ENCODE measurements around the gene REC8. TPM values are rescaled to one million over a fixed set of nuclear protein-coding genes. Genes with fewer than 3 reads are reported as not detected.

Gene REC8
- 10 to 100 TPM in 6 of 8 experiments, 1 to 10 TPM in 2; 2.6 to 41.2 (median 23.5) TPM for total RNA-seq

DNA sequence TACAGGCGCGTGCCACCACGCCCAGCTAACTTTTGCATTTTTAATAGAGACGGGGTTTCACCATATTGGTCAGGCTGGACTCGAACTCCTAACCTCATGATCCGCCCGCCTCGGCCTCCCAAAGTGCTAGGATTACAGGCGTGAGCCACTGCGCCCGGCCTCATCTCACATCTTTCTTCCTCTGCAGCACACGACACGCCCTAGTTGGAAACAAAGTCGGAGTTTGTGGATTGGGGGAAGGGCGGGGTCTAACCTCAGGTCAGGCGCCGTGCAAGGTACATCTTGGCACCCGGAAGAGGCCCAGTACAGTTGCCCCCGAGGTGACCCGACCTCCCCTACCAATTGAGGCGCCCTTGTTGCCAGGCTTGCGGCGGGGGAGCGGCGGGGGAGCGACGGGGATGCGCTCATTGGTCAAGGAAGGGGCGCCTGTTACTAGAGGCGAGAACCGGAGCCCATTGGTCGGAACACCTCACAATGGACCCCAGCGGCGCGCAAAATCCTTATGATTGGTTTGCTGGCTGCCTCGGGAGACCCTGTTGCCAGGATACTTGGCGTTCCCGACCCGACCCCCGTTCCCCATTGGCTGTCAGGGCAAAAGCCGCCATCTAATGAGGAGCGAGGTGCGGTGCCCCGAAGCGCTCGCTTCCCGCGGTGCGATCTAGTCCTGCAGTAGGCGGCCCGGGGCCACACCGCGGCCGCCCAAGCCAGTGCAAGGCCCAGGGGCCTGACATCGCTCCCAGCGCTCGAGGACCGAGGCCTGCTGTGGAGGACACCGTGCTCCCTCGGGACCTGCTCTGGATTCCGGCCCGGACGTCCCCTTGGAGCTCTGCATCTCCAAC lies at the start of gene REC8:
Gene REC8, plus strand, starts transcription at position 659 of the 839 bp plus-strand sequence. CDS start 473 bp downstream, outside the sequence.
- no peaks in the 10 kb centered on the region for H3K4me1 ChIP-seq (replicated peaks in 1 of 2)
- WGBS, 10 experiments: 13 to 71% (median 43%) methylated on average over 3 to 17 of the region's 63 CpGs; no CpG with 5 or more reads in 3 of the 10 experiments
- H3K4me3 ChIP-seq: peak within 1 kb of the TSS; percentile 35 to 72 (median 49)
- ATAC-seq (replicated peaks in 6 of 8): peak in 7 of 8 experiments; percentile 8 to 96 (median 94)
- in situ Hi-C loops (cut with MboI; ENCODE audit: low pct_unique_long_range_greater_than_20kb in 2 of 9, low sequenced_read_pairs in 9 of 9, unreplicated experiment in 9 of 9): no loop called here
- peak within 1 kb of the TSS in 1 of 2 donors; percentile 38 for H3K27ac ChIP-seq

GRCh38 chr14:24122416-24122815 lies 49.5 kb upstream of the REC8 start:
- 95 to 100% (median 96%) methylated on average over 4 of the region's 4 CpGs; no CpG with 5 or more reads in 6 of the 10 experiments for WGBS, 10 experiments
- ATAC-seq (replicated peaks in 6 of 8): no peak
- Histone ChIP-seq H3K4me1 (replicated peaks in 1 of 2) (no peaks in the 10 kb centered on the region), H3K27ac (no peak overlapping the region), H3K4me3 (no peak overlapping the region)
- in situ Hi-C loops (cut with MboI; ENCODE audit: low pct_unique_long_range_greater_than_20kb in 2 of 9, low sequenced_read_pairs in 9 of 9, unreplicated experiment in 9 of 9): no loop called here

DNA sequence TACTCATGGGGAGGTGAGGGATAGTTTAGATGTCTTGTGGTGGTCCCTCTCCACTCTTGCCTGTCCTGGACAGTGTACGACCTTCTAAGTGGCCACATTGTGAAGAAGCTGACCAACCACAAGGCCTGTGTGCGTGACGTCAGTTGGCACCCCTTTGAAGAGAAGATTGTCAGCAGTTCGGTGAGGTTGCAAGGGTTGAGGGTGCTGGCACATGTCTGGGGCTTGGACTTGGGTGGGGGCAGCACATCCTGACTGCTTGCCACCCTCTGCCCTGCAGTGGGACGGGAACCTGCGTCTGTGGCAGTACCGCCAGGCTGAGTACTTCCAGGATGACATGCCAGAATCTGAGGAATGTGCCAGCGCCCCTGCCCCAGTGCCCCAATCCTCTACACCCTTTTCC lies 49.0 kb upstream of the REC8 start:
- no peaks in the 10 kb centered on the region for H3K4me1 ChIP-seq (replicated peaks in 1 of 2)
- in situ Hi-C loops (cut with MboI; ENCODE audit: low pct_unique_long_range_greater_than_20kb in 2 of 9, low sequenced_read_pairs in 9 of 9, unreplicated experiment in 9 of 9): no loop called here
- WGBS, 10 experiments: 92 to 100% methylated on average over 1 to 2 of the region's 8 CpGs; no CpG with 5 or more reads in 8 of the 10 experiments
- no peak overlapping the region for H3K27ac ChIP-seq
- ATAC-seq (replicated peaks in 6 of 8): no peak
- H3K4me3 ChIP-seq: no peak overlapping the region

- H3K27ac ChIP-seq: no peak overlapping the region
- in situ Hi-C loops (cut with MboI; ENCODE audit: low pct_unique_long_range_greater_than_20kb in 2 of 9, low sequenced_read_pairs in 9 of 9, unreplicated experiment in 9 of 9): no loop called here
- peak in 2 of 8 experiments; percentile 7 to 27 for ATAC-seq (replicated peaks in 6 of 8)
- no peak overlapping the region for H3K4me3 ChIP-seq
- H3K4me1 ChIP-seq (replicated peaks in 1 of 2): no peaks in the 10 kb centered on the region
- WGBS, 10 experiments: 60 to 100% (median 97%) methylated on average over 1 to 5 of the region's 9 CpGs; no CpG with 5 or more reads in 4 of the 10 experiments
These were observed 48.2 kb upstream of the REC8 start for GRCh38 chr14:24123424-24124417.

GRCh38 chr14:24126939-24127338 lies 44.9 kb upstream of the REC8 start:
- H3K4me3 ChIP-seq: no peak overlapping the region
- ATAC-seq (replicated peaks in 6 of 8): peak in 3 of 8 experiments; percentile 62 to 81 (median 63)
- H3K27ac ChIP-seq: no peak overlapping the region
- H3K4me1 ChIP-seq (replicated peaks in 1 of 2): no peaks in the 10 kb centered on the region
- in situ Hi-C loops (cut with MboI; ENCODE audit: low pct_unique_long_range_greater_than_20kb in 2 of 9, low sequenced_read_pairs in 9 of 9, unreplicated experiment in 9 of 9): no loop called here

- Histone ChIP-seq H3K4me1 (replicated peaks in 1 of 2) (no peaks in the 10 kb centered on the region), H3K4me3 (no peak overlapping the region), H3K27ac (no peak overlapping the region)
- 50 to 100% (median 90%) methylated on average over 1 to 2 of the region's 2 CpGs; no CpG with 5 or more reads in 2 of the 10 experiments for WGBS, 10 experiments
- in situ Hi-C loops (cut with MboI; ENCODE audit: low pct_unique_long_range_greater_than_20kb in 2 of 9, low sequenced_read_pairs in 9 of 9, unreplicated experiment in 9 of 9): no loop called here
- no peak for ATAC-seq (replicated peaks in 6 of 8)
These were observed 44.2 kb upstream of the REC8 start for GRCh38 chr14:24127673-24128072.

DNA sequence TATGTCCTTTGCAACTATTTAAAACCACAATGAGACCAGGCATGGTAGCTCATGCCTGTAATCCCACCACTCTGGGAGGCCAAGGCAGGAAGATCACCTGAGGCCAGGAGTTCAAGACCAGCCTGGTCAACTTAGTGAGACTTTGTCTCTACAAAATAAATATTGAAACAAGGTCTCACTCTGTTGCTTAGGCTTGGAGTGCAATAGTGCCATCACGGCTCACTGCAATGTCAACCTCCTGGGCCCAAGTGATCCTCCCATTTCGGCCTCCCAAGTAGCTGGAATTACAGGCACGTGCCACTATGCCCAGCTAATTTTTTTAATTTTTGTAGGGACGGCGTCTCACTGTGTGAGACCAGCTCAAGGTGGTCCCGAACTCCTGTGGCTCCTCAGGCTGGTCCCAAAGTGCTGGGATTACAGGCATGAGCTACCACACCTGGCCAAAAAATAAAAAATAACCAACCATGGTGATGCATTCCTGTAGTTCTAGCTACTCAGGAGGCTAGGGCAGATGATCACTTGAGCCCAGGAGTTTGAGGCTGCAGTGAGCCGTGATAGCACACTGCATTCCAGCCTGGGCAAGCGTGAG lies 42.4 kb upstream of the REC8 start:
- no peak for ATAC-seq (replicated peaks in 6 of 8)
- 80 to 100% (median 94%) methylated on average over 2 to 8 of the region's 8 CpGs; no CpG with 5 or more reads in 4 of the 10 experiments for WGBS, 10 experiments
- Histone ChIP-seq H3K4me3 (no peak overlapping the region), H3K27ac (no peak overlapping the region), H3K4me1 (replicated peaks in 1 of 2) (no peaks in the 10 kb centered on the region)
- in situ Hi-C loops (cut with MboI; ENCODE audit: low pct_unique_long_range_greater_than_20kb in 2 of 9, low sequenced_read_pairs in 9 of 9, unreplicated experiment in 9 of 9): no loop called here

DNA sequence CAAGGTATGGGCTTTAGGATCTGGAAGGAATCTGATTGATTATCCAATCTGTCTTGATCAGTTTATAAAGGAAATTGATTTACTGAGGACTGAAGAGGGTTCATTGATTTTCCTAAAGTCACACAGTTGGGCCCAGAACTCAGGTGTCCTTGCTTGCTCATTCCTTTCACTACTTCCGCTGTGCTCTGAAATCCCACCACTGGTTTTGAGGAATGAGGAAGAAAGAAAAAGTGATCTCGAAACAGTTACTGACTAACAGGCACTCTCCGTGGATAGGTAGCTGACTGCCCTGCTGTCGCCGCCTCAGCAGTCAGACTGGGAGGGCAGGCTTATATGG lies 41.5 kb upstream of the REC8 start, which contains the start of gene FITM1:
Gene FITM1, plus strand, starts transcription at position 280 of the 337 bp plus-strand sequence. CDS start 905 bp downstream, outside the sequence.
- in situ Hi-C loops (cut with MboI; ENCODE audit: low pct_unique_long_range_greater_than_20kb in 2 of 9, low sequenced_read_pairs in 9 of 9, unreplicated experiment in 9 of 9): no loop called here
- H3K4me1 ChIP-seq (replicated peaks in 1 of 2): peaks cover 0 to 2% of the 10 kb centered on the region in 2 donors
- H3K27ac ChIP-seq: no peak within 1 kb of the TSS
- no peak within 1 kb of the TSS for H3K4me3 ChIP-seq
- 66 to 100% (median 93%) methylated on average over 1 to 5 of the region's 5 CpGs; no CpG with 5 or more reads in 5 of the 10 experiments for WGBS, 10 experiments
- ATAC-seq (replicated peaks in 6 of 8): no peak

DNA sequence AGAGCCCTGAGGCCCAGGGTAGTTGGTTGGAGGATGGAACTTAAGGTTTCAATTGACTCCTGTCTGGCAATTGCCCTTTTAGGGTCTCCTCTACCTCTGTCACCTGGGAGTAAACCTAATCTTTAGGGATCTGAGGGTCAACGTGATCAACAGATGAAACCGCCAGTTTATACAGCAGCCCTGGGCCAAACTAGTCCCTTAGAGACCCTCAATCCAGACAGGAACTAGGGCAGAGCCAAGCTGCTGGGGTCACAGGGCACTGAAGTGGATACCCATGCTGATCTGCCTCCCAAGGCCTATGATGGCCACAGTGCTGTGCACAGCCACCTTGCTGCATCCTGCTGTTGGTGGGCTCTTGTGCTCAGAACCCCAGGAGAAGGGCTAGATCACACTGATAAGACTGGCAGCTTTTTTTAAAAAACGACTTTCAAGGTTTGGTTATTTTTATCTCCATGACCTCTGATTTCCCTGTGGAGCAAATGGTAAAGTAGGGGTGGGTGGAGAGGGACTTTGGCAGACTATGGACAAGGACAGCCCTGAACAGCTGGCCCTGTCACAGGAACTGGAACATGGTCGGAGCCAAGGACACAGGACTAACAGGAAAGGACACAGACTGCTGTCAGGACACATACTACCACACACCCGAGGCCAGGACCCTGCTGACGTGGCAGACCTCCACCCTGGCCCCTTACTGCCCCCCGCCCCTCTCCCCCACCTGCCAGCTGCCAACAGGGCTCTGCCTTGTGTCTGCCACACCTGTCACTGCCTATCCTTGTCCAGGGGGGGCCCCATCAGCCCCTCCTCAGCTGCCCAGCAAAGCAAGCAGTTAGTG lies 40.9 kb upstream of the REC8 start:
- Histone ChIP-seq H3K4me3 (no peak overlapping the region), H3K4me1 (replicated peaks in 1 of 2) (peaks cover 0 to 2% of the 10 kb centered on the region in 2 donors), H3K27ac (no peak overlapping the region)
- in situ Hi-C loops (cut with MboI; ENCODE audit: low pct_unique_long_range_greater_than_20kb in 2 of 9, low sequenced_read_pairs in 9 of 9, unreplicated experiment in 9 of 9): no loop called here
- WGBS, 10 experiments: 0 to 100% (median 53%) methylated on average over 1 to 4 of the region's 7 CpGs; no CpG with 5 or more reads in 2 of the 10 experiments
- no peak for ATAC-seq (replicated peaks in 6 of 8)

DNA sequence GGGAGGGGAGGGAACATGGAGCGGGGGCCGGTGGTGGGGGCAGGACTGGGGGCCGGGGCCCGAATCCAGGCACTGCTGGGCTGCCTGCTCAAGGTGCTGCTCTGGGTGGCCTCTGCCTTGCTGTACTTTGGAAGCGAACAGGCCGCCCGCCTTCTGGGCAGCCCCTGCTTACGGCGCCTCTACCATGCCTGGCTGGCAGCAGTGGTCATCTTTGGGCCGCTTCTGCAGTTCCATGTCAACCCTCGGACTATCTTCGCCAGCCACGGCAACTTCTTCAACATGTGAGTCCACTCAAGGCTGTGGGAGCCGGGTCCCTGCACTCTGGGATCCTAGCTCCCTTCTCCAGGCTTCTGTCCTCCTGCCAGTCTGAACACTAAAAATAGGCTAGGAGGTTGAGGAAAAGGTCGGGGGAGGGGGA lies 40.3 kb upstream of the REC8 start:
- Histone ChIP-seq H3K4me1 (replicated peaks in 1 of 2) (peaks cover 0 to 2% of the 10 kb centered on the region in 2 donors), H3K27ac (no peak overlapping the region), H3K4me3 (no peak overlapping the region)
- WGBS, 10 experiments: 79 to 100% methylated on average over 3 to 7 of the region's 15 CpGs; no CpG with 5 or more reads in 8 of the 10 experiments
- in situ Hi-C loops (cut with MboI; ENCODE audit: low pct_unique_long_range_greater_than_20kb in 2 of 9, low sequenced_read_pairs in 9 of 9, unreplicated experiment in 9 of 9): no loop called here
- no peak for ATAC-seq (replicated peaks in 6 of 8)

DNA sequence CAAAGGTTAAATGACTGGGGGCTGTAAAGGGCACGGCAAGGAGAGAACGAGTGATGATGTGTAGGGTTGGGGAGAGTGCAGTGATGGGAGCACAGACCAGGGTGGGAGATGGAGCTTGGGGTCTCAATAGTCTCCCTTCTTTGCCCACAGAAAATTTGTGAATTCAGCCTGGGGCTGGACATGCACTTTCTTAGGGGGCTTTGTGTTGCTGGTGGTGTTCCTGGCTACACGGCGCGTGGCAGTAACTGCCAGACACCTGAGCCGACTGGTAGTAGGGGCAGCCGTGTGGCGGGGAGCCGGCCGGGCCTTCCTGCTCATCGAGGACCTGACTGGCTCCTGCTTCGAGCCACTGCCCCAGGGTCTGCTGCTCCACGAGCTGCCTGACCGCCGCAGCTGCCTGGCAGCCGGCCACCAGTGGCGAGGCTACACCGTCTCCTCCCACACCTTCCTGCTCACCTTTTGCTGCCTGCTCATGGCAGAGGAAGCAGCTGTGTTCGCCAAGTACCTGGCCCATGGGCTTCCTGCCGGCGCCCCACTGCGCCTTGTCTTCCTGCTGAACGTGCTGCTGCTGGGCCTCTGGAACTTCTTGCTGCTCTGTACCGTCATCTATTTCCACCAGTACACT lies 39.7 kb upstream of the REC8 start:
- Histone ChIP-seq H3K4me1 (replicated peaks in 1 of 2) (peaks cover 2 to 5% of the 10 kb centered on the region in 2 donors), H3K27ac (no peak overlapping the region), H3K4me3 (no peak overlapping the region)
- in situ Hi-C loops (cut with MboI; ENCODE audit: low pct_unique_long_range_greater_than_20kb in 2 of 9, low sequenced_read_pairs in 9 of 9, unreplicated experiment in 9 of 9): no loop called here
- ATAC-seq (replicated peaks in 6 of 8): no peak
- WGBS, 10 experiments: 82 to 90% (median 87%) methylated on average over 2 to 15 of the region's 24 CpGs; no CpG with 5 or more reads in 7 of the 10 experiments

Data from motor neuron (in vitro differentiated cells).